ENCODE measurements around the gene LRCOL1.

GRCh38 chr12:132630672-132631071, 20.3 kb upstream of the LRCOL1 start:
- TF ChIP-seq ZEB2 (tag by site-specific recombination; IDR thresholded peaks at IDR 0.05): no peak
- TF ChIP-seq, protein P1, sequence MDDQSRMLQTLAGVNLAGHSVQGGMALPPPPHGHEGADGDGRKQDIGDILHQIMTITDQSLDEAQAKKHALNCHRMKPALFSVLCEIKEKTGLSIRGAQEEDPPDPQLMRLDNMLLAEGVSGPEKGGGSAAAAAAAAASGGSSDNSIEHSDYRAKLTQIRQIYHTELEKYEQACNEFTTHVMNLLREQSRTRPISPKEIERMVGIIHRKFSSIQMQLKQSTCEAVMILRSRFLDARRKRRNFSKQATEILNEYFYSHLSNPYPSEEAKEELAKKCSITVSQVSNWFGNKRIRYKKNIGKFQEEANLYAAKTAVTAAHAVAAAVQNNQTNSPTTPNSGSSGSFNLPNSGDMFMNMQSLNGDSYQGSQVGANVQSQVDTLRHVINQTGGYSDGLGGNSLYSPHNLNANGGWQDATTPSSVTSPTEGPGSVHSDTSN (CRISPR knock-in tag; IDR thresholded peaks at IDR 0.05): no peak
- TF ChIP-seq HOXD13 (CRISPR knock-in tag; IDR thresholded peaks at IDR 0.05; ENCODE audit: borderline replicate concordance): no peak
